ENCODE measurements around the gene LCN15.
"Not testable (repeated sequence)": the region's sequence is repeated elsewhere in the genome, so short reads cannot be mapped to it uniquely, and the experiment has no call there.

LCN15 gene

GRCh38 chr9:136756134-136756438, 8.2 kb downstream of the LCN15 start:
- no peak for DNase-seq

- not testable (repeated sequence) for DNase-seq
These were observed 8.8 kb downstream of the LCN15 start for GRCh38 chr9:136755302-136756133.

- no peak for DNase-seq
These were observed 9.6 kb downstream of the LCN15 start for GRCh38 chr9:136754626-136755301.

GRCh38 chr9:136754059-136754572, 10.2 kb downstream of the LCN15 start:
- no peak for DNase-seq

- no peak for DNase-seq
These were observed 10.8 kb downstream of the LCN15 start for GRCh38 chr9:136753371-136754058.

GRCh38 chr9:136751814-136752213, 12.5 kb downstream of the LCN15 start:
- DNase-seq = no peak

GRCh38 chr9:136751244-136751643, 13.1 kb downstream of the LCN15 start:
- no peak for DNase-seq

- no peak for DNase-seq
These were observed 13.8 kb downstream of the LCN15 start for GRCh38 chr9:136750526-136750925.

GRCh38 chr9:136748666-136749611, 15.4 kb downstream of the LCN15 start:
- peak in 2 of 56 donors; percentile 31 to 32 for DNase-seq

- no peak for DNase-seq
These were observed 16.1 kb downstream of the LCN15 start, which contains the start of gene LCN6 for GRCh38 chr9:136748201-136748600. LCN6 (minus strand) TSS chr9:136748525; CDS start chr9:136748483, 42 bp downstream.

- DNase-seq = no peak
These were observed 16.9 kb downstream of the LCN15 start for GRCh38 chr9:136747161-136748060.

- DNase-seq = no peak
These were observed 17.7 kb downstream of the LCN15 start for GRCh38 chr9:136746621-136747020.

GRCh38 chr9:136746155-136746490, 18.2 kb downstream of the LCN15 start:
- DNase-seq = no peak

- DNase-seq = no peak
These were observed 18.7 kb downstream of the LCN15 start for GRCh38 chr9:136745389-136746154.

GRCh38 chr9:136744773-136745172, 19.5 kb downstream of the LCN15 start:
- DNase-seq = no peak

- no peak for DNase-seq
These were observed 20.6 kb downstream of the LCN15 start for GRCh38 chr9:136743639-136744211.

- DNase-seq = no peak
These were observed 21.5 kb downstream of the LCN15 start, which contains the start of gene LCN10 for GRCh38 chr9:136742591-136743391. LCN10 (minus strand) TSS chr9:136742940; CDS start chr9:136742903, 37 bp downstream.

Data from nucleus accumbens (tissue), 56 donors.